ENCODE data around the gene SLC25A44. TPM values are rescaled to one million over a fixed set of nuclear protein-coding genes. Genes with fewer than 3 reads are reported as not detected.

The SLC25A44 gene
- total RNA-seq, 1 experiment from 2014 or later: 32.3 TPM

DNA sequence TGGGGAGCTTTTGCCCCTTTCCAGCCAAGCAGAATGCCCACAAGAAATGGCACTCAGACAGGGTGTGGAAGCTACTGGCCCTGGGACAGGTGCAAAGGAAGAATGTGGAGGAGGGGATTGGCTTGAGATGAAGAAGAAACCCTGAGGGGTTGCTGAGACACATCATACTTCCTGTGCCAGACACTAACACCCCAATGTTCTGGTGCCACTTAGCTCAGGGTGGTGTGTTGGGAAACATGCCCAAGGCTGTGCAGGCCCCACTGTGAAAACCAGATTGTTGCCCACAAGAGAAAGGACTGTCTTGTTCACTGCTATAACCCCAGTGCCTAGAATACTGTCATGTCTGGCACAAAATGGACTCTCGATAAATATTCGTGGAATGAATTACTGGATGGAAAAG, 63.8 kb downstream of the SLC25A44 start:
- H3K4me3 Mint-ChIP-seq (ENCODE audit: unreplicated experiment): no peak overlapping the region
- no peaks in the 10 kb centered on the region for H3K27me3 Mint-ChIP-seq (ENCODE audit: insufficient read depth, unreplicated experiment)
- H3K4me1 Mint-ChIP-seq (ENCODE audit: insufficient read depth, unreplicated experiment): peaks cover 19% of the 10 kb centered on the region
- peak; percentile 50 for DNase-seq (ENCODE audit: unreplicated experiment)
- TF ChIP-seq, protein P1, sequence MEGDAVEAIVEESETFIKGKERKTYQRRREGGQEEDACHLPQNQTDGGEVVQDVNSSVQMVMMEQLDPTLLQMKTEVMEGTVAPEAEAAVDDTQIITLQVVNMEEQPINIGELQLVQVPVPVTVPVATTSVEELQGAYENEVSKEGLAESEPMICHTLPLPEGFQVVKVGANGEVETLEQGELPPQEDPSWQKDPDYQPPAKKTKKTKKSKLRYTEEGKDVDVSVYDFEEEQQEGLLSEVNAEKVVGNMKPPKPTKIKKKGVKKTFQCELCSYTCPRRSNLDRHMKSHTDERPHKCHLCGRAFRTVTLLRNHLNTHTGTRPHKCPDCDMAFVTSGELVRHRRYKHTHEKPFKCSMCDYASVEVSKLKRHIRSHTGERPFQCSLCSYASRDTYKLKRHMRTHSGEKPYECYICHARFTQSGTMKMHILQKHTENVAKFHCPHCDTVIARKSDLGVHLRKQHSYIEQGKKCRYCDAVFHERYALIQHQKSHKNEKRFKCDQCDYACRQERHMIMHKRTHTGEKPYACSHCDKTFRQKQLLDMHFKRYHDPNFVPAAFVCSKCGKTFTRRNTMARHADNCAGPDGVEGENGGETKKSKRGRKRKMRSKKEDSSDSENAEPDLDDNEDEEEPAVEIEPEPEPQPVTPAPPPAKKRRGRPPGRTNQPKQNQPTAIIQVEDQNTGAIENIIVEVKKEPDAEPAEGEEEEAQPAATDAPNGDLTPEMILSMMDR (IDR thresholded peaks at IDR 0.05; ENCODE audit: unreplicated experiment): no peak
- H3K27ac Mint-ChIP-seq (ENCODE audit: low read depth, unreplicated experiment): no peak overlapping the region
- intact Hi-C loops (cut with micrococcal nuclease): no loop called here
- BruUV-seq (replicated peaks): no TSS peak
- POLR2A ChIA-PET: interaction anchor here (1.7 kb wide), 1 partner anchor 10 kb away, joined by 8 read pairs; the partner anchor contains the start of gene PAQR6
- H3K36me3 Mint-ChIP-seq (ENCODE audit: insufficient read depth, unreplicated experiment): peaks cover 95% of the 10 kb centered on the region
- H3K9me3 Mint-ChIP-seq (ENCODE audit: unreplicated experiment): no peaks in the 10 kb centered on the region
- CTCF ChIA-PET: interaction anchor here (0.6 to 3.2 kb wide), 4 partner anchors 15 to 602 kb away, joined by 3 to 15 read pairs (median 4); no protein-coding TSS in a partner anchor

DNA sequence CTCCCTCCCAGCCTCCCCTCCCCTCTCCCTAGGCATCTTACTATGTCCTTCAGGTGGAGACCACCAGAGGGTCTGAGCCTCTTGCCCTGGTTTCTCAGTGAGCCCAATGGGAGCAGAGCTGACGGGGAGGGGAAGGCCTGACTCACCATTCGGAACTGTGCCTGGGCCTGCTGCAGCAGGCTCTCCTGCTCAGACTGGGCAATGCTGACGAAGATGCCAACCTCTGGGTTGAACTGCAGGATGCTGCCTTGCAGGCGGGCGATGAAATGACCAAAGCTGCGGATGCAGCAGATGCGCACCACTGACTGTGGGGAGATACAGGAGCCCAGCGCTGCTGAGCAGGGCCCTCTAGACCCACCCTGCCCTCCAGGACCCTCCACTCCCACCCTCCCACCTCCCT, 65.0 kb downstream of the SLC25A44 start:
- peak; percentile 62 for DNase-seq (ENCODE audit: unreplicated experiment)
- intact Hi-C loops (cut with micrococcal nuclease): no loop called here
- no peak overlapping the region for H3K4me3 Mint-ChIP-seq (ENCODE audit: unreplicated experiment)
- peaks cover 96% of the 10 kb centered on the region for H3K36me3 Mint-ChIP-seq (ENCODE audit: insufficient read depth, unreplicated experiment)
- TF ChIP-seq, protein P1 (IDR thresholded peaks at IDR 0.05; ENCODE audit: unreplicated experiment): no peak
- H3K27me3 Mint-ChIP-seq (ENCODE audit: insufficient read depth, unreplicated experiment): no peaks in the 10 kb centered on the region
- ChIA-PET POLR2A (interaction anchor here (1.3 to 1.7 kb wide), 3 partner anchors 11 to 24 kb away, joined by 4 to 6 read pairs (median 5); partner anchors contain the start of genes PAQR6 and SMG5), CTCF (interaction anchor here (0.6 to 3.2 kb wide), 2 partner anchors 11 to 34 kb away, joined by 3 to 15 read pairs; no protein-coding TSS in a partner anchor)
- H3K9me3 Mint-ChIP-seq (ENCODE audit: unreplicated experiment): no peaks in the 10 kb centered on the region
- H3K27ac Mint-ChIP-seq (ENCODE audit: low read depth, unreplicated experiment): no peak overlapping the region
- peaks cover 30% of the 10 kb centered on the region for H3K4me1 Mint-ChIP-seq (ENCODE audit: insufficient read depth, unreplicated experiment)
- BruUV-seq (replicated peaks): no TSS peak

DNA sequence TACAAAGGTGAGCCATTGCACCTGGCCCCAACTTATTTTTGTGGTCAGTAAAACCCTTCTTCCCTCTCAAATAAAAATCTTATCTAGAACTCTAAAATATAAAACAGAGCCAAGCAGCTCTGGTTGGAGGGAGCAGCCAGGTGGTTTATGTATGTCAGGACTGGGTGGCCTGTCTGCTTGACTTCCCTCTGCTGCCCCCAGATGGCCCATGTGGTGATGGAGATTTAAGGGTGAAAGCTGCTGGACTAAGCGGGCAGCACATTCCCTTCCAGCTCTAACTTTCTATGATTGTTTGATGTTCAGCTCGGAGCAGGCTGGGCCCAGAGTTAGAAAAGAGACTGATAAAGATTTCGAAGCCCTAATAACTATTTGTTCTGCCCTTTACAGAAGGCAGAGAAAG, 65.9 kb downstream of the SLC25A44 start:
- no peak overlapping the region for H3K27ac Mint-ChIP-seq (ENCODE audit: low read depth, unreplicated experiment)
- DNase-seq (ENCODE audit: unreplicated experiment): no peak
- H3K9me3 Mint-ChIP-seq (ENCODE audit: unreplicated experiment): no peaks in the 10 kb centered on the region
- no peaks in the 10 kb centered on the region for H3K27me3 Mint-ChIP-seq (ENCODE audit: insufficient read depth, unreplicated experiment)
- CTCF ChIA-PET: interaction anchor here (0.6 to 3.2 kb wide), 8 partner anchors 8 to 186 kb away, joined by 3 to 15 read pairs (median 4); partner anchors contain the start of gene SMG5
- POLR2A ChIA-PET: interaction anchor here (0.9 to 1.7 kb wide), 5 partner anchors 17 to 56 kb away, joined by 3 to 6 read pairs (median 4); partner anchors contain the start of gene SMG5
- BruUV-seq (replicated peaks): no TSS peak
- peaks cover 38% of the 10 kb centered on the region for H3K4me1 Mint-ChIP-seq (ENCODE audit: insufficient read depth, unreplicated experiment)
- TF ChIP-seq, protein P1 (IDR thresholded peaks at IDR 0.05; ENCODE audit: unreplicated experiment): no peak
- peaks cover 98% of the 10 kb centered on the region for H3K36me3 Mint-ChIP-seq (ENCODE audit: insufficient read depth, unreplicated experiment)
- intact Hi-C loops (cut with micrococcal nuclease): no loop called here
- no peak overlapping the region for H3K4me3 Mint-ChIP-seq (ENCODE audit: unreplicated experiment)

DNA sequence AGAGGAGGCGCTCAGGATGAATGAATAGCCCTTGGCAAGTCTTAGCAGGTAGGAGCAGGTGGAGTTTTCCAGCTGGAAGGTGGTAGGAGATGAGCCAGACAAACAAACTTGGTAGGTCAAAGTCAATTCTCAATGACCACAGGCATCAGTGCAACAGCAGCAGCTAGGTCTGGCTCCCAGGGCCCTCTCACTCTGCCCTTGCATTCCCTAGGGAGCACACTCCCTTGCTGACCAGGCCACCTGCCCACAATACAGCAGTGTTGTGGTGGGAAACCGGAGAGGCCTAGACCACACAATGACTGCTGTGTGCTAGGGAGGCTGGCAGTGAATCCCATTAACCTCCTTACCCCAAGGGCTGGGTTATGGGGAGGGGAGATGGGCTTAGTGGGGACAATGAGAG, 67.0 kb downstream of the SLC25A44 start:
- POLR2A ChIA-PET: interaction anchor here (0.7 to 1.7 kb wide), 3 partner anchors 9 to 16 kb away, joined by 3 to 5 read pairs (median 3); no protein-coding TSS in a partner anchor
- Mint-ChIP-seq H3K27me3 (ENCODE audit: insufficient read depth, unreplicated experiment) (no peaks in the 10 kb centered on the region), H3K9me3 (ENCODE audit: unreplicated experiment) (no peaks in the 10 kb centered on the region), H3K4me3 (ENCODE audit: unreplicated experiment) (no peak overlapping the region), H3K36me3 (ENCODE audit: insufficient read depth, unreplicated experiment) (peaks cover 100% of the 10 kb centered on the region), H3K27ac (ENCODE audit: low read depth, unreplicated experiment) (peak overlapping the region; percentile 1), H3K4me1 (ENCODE audit: insufficient read depth, unreplicated experiment) (peaks cover 42% of the 10 kb centered on the region)
- no peak for DNase-seq (ENCODE audit: unreplicated experiment)
- TF ChIP-seq, protein P1 (IDR thresholded peaks at IDR 0.05; ENCODE audit: unreplicated experiment): no peak
- CTCF ChIA-PET: interaction anchor here (1.5 to 1.9 kb wide), 2 partner anchors 10 to 36 kb away, joined by 5 to 18 read pairs; no protein-coding TSS in a partner anchor
- BruUV-seq (replicated peaks): no TSS peak
- intact Hi-C loops (cut with micrococcal nuclease): no loop called here

Other genes starting within 250 kb of the SLC25A44 start
- gene ARHGEF2, start 215.6 kb upstream of the SLC25A44 start, total RNA-seq (2022): 498 and 555 TPM in 2 replicates
- gene SSR2, start 173.2 kb upstream of the SLC25A44 start, total RNA-seq (2022): 477 and 589 TPM in 2 replicates
- gene UBQLN4, start 140.3 kb upstream of the SLC25A44 start, total RNA-seq (2022): 49.0 and 51.4 TPM in 2 replicates
- gene LAMTOR2, start 139.3 kb upstream of the SLC25A44 start, total RNA-seq (2022): 88.1 and 104 TPM in 2 replicates
- gene RAB25, start 132.9 kb upstream of the SLC25A44 start, total RNA-seq (2022): 1.6 and 5.5 TPM in 2 replicates
- 0.88 and 0.91 TPM in 2 replicates for gene MEX3A, start 111.6 kb upstream of the SLC25A44 start, total RNA-seq (2022)
- 620 and 716 TPM in 2 replicates for gene LMNA, start 79.4 kb upstream of the SLC25A44 start, total RNA-seq (2022)
- 1.5 and 4.7 TPM in 2 replicates for gene SEMA4A, start 40.5 kb upstream of the SLC25A44 start, total RNA-seq (2022)
- 51.0 and 77.7 TPM in 2 replicates for gene PMF1, start 18.9 kb downstream of the SLC25A44 start, total RNA-seq (2022)
- gene BGLAP, start 48.1 kb downstream of the SLC25A44 start, total RNA-seq (2022): 1.9 and 2.6 TPM in 2 replicates
- 21.5 and 29.2 TPM in 2 replicates for gene PAQR6, start 54.0 kb downstream of the SLC25A44 start, total RNA-seq (2022)
- 118 and 140 TPM in 2 replicates for gene SMG5, start 88.7 kb downstream of the SLC25A44 start, total RNA-seq (2022)
- gene TMEM79, start 90.2 kb downstream of the SLC25A44 start, total RNA-seq (2022): 8.1 and 12.5 TPM in 2 replicates
- 12.9 and 17.5 TPM in 2 replicates for gene GLMP, start 101.6 kb downstream of the SLC25A44 start, total RNA-seq (2022)
- 0.49 TPM in 1 of 2 replicates, not detected in the other for gene VHLL, start 105.2 kb downstream of the SLC25A44 start, total RNA-seq (2022)
- gene CCT3, start 144.2 kb downstream of the SLC25A44 start, total RNA-seq (2022): 495 and 574 TPM in 2 replicates
- 1.8 and 3.6 TPM in 2 replicates for gene TSACC, start 144.4 kb downstream of the SLC25A44 start, total RNA-seq (2022)
- not detected in 2 replicates for gene RHBG, start 175.1 kb downstream of the SLC25A44 start, total RNA-seq (2022)